GM21786 (cell line): ENCODE measurements around the gene ZC3H12A.

Source experiments
- ATAC-seq: cut with Tn5 transposase; IDR thresholded peaks from one replicate; pipeline ENCODE4 v1.9.1; 2021; ENCODE audit not compliant: unreplicated experiment

The ZC3H12A gene

GRCh38 chr1:37477946-37478345 is 3.6 kb downstream of the ZC3H12A start:
- no peak for ATAC-seq

DNA sequence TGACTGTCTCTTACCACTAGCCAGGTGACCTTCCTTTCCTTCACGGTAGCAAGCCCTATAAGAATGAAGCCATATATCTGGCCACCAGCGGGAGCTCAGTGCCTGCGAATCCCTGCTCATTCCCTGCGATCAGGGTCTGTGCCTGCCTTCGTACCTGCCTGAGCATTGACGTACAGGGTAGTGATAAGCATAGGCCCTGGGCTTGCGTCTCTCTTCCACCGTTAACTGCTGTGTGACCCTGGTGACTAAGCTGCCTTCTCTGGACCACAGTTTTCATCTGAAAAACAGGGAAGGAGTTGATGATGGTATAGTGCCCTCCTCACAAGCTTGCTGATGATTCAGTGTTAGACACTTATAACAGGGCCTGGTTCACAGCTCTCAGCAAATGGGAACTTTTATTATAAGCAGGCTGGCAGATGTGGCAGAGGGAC is 4.1 kb downstream of the ZC3H12A start:
- ATAC-seq = no peak

- no peak for ATAC-seq
Observed at GRCh38 chr1:37478890-37479254, 4.5 kb downstream of the ZC3H12A start.

GRCh38 chr1:37479255-37480124 is 5.1 kb downstream of the ZC3H12A start:
- ATAC-seq = peak; percentile 45

DNA sequence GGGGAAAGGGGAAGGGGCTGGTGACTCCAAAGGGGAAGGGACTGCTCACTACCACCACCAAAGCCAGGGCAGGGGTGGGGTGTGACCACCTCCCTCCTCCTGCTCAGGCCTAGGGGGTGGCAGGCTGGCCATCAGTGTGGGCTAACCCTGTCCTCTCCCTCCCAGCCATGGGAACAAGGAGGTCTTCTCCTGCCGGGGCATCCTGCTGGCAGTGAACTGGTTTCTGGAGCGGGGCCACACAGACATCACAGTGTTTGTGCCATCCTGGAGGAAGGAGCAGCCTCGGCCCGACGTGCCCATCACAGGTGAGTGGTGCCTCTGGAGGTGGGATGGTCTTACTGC is 5.7 kb downstream of the ZC3H12A start:
- ATAC-seq = no peak

DNA sequence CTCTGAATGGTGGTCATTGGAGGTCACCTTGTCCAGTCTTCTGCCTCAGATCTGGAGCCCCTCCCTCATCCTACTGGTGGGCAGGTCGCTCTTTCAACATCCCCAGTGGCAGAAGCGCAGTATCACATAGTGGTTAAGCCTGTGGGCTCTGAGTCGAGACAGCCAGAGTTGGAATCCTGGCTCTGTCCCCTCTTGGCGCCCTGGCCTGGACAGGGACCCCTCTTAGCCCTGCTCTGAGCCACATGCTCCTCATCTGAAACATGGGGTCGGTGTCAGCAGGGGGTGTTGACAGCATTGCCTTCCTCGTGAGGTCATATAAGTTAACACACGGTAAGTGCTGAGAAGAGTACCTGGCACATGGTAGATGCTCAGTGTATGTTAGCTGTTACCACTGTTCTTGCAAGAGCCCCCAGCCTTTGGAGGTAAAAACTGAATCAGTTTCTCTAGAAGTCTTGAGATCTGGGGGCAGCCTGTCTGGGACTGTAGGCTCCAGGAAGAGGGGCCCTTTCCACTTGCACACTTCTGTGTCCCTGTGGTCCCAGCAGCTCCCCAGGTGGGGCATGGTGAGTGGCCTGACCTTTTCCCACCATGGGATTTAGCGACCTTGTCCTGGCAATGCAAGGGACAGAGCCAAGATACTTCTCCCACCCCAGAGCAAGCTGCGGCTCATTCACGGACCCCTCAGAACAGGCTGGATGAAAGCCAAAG is 6.4 kb downstream of the ZC3H12A start:
- ATAC-seq = no peak

- ATAC-seq = no peak
Observed at GRCh38 chr1:37481289-37482003, 7.1 kb downstream of the ZC3H12A start.

- ATAC-seq = no peak
Observed at GRCh38 chr1:37482004-37482785, 7.8 kb downstream of the ZC3H12A start.

DNA sequence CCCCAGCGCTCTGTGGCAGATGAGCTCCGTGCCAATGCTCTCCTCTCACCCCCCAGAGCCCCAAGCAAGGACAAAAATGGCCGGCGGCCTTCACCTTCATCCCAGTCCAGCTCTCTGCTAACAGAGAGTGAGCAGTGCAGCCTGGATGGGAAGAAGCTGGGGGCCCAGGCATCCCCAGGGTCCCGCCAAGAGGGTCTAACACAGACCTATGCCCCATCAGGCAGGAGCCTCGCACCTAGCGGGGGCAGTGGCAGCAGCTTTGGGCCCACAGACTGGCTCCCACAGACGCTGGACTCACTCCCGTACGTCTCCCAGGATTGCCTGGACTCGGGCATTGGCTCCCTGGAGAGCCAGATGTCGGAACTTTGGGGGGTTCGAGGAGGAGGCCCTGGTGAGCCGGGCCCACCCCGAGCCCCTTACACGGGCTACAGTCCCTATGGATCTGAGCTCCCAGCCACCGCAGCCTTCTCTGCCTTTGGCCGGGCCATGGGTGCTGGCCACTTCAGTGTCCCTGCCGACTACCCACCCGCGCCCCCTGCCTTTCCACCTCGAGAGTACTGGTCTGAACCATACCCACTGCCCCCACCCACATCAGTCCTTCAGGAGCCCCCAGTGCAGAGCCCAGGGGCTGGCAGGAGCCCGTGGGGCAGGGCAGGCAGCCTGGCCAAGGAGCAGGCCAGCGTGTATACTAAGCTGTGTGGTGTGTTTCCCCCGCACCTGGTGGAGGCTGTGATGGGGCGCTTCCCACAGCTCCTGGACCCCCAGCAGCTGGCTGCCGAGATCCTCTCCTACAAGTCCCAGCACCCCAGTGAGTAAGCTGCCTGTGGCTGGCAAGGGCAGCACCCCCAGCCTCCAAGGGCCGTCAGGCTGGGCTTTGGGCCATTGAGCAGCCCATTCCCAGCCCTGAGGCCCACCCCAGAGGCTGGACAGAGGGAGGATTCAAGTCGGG is 8.7 kb downstream of the ZC3H12A start:
- ATAC-seq = no peak

GRCh38 chr1:37483785-37484184 is 9.4 kb downstream of the ZC3H12A start:
- ATAC-seq = no peak

GRCh38 chr1:37484325-37485051 is 10.1 kb downstream of the ZC3H12A start:
- ATAC-seq = no peak

DNA sequence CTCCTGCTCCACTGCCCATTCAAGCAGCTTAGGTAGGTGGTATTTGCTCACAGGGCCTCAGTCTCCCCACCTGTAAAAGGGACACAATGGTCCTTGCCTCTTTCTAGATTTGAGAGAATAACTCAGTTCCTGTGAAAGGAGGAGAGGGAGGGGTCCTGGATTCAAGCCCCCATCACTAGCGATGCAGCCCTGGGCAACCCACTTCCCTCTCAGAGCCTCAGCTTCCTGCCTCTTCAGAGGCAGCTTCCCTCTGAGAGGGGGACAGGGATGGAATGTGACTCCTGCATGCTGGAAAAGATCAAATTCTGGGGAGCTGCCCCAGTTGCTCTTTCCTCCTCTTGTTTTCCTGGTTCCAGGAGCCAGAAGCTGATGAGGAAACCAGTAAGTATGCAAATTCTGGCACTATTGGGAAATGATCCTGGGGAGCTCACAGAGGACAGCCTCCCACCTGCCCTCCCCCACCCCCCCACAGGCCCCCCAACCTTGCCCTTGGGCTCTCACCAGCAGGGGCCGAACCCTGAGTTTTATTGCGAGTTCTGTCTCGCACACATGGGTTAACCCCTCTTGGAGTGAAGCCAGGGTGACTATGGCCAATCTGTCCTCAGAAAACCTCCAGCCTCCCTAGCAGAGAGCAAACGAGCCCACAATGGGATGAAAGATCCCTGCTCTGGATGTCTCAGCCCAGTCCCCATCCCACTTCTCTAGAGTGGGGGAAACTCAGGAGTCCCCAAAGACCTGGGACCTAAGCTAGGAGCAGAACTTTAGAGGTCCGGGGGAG is 11.7 kb downstream of the ZC3H12A start:
- no peak for ATAC-seq

- ATAC-seq = peak; percentile 48
Observed at GRCh38 chr1:37486680-37487618, 12.6 kb downstream of the ZC3H12A start.

DNA sequence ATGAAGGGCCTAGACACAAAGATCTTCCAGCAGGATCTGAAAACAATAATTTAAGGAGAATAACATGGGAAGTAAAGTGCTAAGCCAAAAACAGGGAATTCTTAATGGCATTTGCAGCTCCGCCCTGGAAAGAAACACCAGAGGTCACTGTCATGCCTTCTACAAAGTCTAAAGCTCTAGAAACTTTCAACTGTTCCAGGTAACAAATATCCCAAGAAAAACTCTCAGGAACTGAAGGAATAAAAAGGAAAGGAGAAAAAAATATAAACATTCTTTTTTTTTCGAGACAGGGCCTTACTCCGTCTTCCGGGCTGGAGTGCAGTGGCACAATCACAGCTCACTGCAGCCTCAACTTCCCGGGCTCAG is 13.2 kb downstream of the ZC3H12A start:
- no peak for ATAC-seq

DNA sequence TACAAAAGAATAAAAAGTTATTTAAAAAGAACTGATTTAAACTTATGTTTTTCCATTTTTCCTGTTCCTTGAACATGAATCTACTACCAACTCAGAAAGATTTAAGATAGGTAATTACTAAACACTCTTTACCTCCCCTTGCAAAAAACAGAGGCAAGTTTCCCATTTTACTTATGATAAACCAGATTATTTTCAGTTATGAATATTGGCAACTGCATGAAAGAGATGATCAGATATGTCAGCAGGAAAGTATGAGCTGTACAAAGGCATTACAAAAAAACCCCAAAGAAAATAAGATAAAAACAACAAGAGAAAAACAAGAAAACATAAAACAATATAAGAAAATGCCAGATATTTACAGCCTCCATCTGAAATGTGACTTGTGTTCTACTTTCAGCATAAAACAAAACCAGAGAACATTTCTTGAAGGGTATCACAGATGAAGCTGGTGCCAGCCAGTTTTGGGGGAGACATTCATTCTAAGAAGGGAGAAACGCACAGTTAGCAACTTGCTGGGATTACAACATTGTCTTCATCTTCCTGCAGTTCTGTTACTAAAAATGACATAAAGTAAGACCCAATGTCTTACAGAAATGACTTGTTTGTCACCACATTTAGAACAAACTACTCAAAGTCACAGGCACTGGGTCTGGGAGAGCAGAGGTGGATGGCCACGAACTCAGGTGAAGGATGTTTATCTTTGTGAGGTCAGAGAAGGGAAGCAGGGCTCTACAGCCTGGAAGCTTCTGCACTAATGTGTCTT is 19.1 kb downstream of the ZC3H12A start:
- ATAC-seq = no peak

DNA sequence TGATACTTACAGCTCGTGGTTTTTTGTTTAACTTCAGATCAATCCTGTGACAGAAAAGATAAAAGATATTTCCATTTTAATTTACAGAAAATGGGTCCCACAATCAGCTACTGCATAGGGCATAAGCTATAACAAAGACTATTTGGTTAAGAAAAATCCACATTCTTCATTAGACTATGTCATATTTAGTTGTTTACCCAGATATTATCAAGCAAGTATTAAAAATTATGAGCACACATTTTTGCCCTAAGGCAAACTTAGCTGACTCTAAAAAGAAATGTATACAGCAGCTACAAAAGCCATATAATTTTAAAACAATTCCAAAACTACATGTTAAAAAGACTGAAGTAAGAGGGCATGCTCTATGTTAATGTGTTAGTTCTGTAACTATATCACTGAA is 21.5 kb downstream of the ZC3H12A start:
- ATAC-seq = no peak

DNA sequence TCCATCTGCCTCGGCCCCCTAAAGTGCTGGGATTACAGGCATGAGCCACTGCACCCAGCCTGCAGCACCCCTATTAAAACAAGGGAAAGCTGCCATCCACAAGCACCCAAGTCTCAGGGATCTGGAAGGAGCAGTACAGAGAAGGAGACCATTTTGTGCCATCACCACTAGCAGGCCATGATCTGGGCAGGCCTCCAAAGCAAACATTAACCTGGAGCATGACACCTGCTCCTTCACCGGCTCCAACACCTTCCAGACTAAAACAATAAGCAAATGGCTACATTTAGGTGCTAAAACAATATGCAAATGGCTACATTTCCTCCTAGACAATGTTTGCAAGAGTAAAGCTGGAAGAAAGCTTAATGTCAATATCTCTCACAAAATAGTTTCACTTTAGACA is 23.5 kb downstream of the ZC3H12A start:
- no peak for ATAC-seq
